Loucy (cell line): Measurements from ENCODE around the gene BCAS1.

Experiments
- H2AFZ ChIP-seq: fragments of 200-600 bp; sonication (generic); 2 replicates; pipeline ENCODE4 v1.6.0; 2016; ENCODE audit warnings: antibody characterized with exemption, mild to moderate bottlenecking, low read length, moderate library complexity
- H3F3A ChIP-seq: fragments of 200-600 bp; 2 replicates; pipeline ENCODE4 v1.6.0; 2016; ENCODE audit warnings: antibody characterized with exemption, low read depth, mild to moderate bottlenecking
- H3K27me3 ChIP-seq: fragments of 200-600 bp; sonication (generic); 2 replicates; pipeline ENCODE4 v1.6.1; 2014; ENCODE audit warnings: low read length, mild to moderate bottlenecking; ENCODE audit not compliant: insufficient read depth, poor library complexity, severe bottlenecking
- H3K36me3 ChIP-seq: fragments of 200-600 bp; sonication (generic); 2 replicates; pipeline ENCODE4 v1.6.1; 2016; ENCODE audit warnings: low read length; ENCODE audit not compliant: insufficient read depth
- H3K4me1 ChIP-seq: fragments of 200-600 bp; sonication (generic); 2 replicates; pipeline ENCODE4 v1.5.1; 2014; ENCODE audit warnings: low read length, mild to moderate bottlenecking; ENCODE audit not compliant: insufficient read depth, poor library complexity, severe bottlenecking
- H3K4me2 ChIP-seq: fragments of 200-600 bp; sonication (generic); 2 replicates; pipeline ENCODE4 v1.6.0; 2014; ENCODE audit warnings: antibody characterized with exemption, low read length, low read depth, mild to moderate bottlenecking; ENCODE audit not compliant: poor library complexity, severe bottlenecking
- H3K4me3 ChIP-seq: fragments of 200-600 bp; sonication (generic); 2 replicates; pipeline ENCODE4 v1.5.1; 2014; ENCODE audit warnings: low read length, mild to moderate bottlenecking, mixed read lengths; ENCODE audit not compliant: poor library complexity, severe bottlenecking
- H3K79me2 ChIP-seq: fragments of 200-600 bp; sonication (generic); 2 replicates; pipeline ENCODE4 v1.6.1; 2014; ENCODE audit warnings: low read length; ENCODE audit not compliant: insufficient read depth
- H3K9ac ChIP-seq: fragments of 200-600 bp; sonication (generic); 2 replicates; pipeline ENCODE4 v1.6.0; 2014; ENCODE audit warnings: mild to moderate bottlenecking, low read depth, low read length, moderate library complexity; ENCODE audit not compliant: poor library complexity, severe bottlenecking
- H3K9me2 ChIP-seq: fragments of 200-600 bp; sonication (generic); replicated peaks from 2 replicates; pipeline ENCODE4 v1.6.1; 2016; ENCODE audit warnings: low read depth, low read length, mixed read lengths
- H3K9me3 ChIP-seq: fragments of 200-600 bp; sonication (generic); 2 replicates; pipeline ENCODE4 v1.6.1; 2014; ENCODE audit warnings: mild to moderate bottlenecking, antibody characterized with exemption, low read length, low read depth; ENCODE audit not compliant: insufficient read depth
- H4K20me1 ChIP-seq: fragments of 200-600 bp; sonication (generic); 2 replicates; pipeline ENCODE4 v1.6.0; 2014; ENCODE audit warnings: antibody characterized with exemption, low read length, mild to moderate bottlenecking; ENCODE audit not compliant: insufficient read depth, poor library complexity, severe bottlenecking
- EZH2phosphoT487 ChIP-seq: fragments of 200-600 bp; IDR thresholded peaks from 2 replicates; pipeline ENCODE4 v1.6.1; 2018; ENCODE audit warnings: antibody characterized with exemption, mild to moderate bottlenecking, moderate library complexity, borderline replicate concordance
- TF ChIP-seq, protein P1 (sequence below): fragments of 200-600 bp; sonication (generic); conservative IDR thresholded peaks from 2 replicates; pipeline ENCODE4 v1.5.1; 2014; ENCODE audit warnings: mild to moderate bottlenecking, antibody characterized with exemption, low read length

Gene BCAS1

DNA sequence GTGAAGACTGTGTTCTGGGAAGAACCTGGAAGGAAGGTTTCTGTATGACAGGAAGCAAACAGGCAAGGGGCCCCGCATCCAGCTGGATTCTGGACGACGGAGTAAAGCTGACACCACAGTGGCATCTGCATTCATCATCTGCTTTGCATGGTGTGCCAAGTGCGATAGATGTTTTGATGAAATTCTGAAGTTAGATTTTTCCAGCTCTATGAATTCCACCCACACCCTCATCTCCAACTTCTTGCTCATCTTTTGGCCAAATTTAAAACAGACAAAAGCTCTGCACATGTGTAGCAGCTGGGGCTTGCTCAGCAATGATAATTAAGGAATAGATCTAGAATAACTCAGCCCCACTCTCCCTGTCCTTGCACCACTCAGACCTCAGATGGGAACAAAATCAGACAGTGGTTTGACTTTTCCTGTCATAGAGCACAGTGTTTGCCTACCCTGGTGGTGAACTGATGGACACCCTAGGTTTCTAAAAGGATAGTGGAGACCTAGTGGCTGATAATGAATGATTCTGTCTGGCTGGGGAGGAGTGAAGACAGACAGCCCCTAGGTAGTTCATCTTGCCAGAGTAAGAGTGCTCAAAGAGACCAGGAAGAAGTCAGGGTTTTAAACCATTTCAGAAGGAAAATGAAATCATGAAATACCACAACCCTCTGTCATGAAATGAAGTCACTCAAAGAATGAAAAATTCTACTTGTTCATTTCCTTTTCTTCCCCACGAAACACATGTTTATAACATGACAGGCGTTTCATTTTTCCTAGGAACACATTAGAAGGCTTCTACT lies 85.8 kb downstream of the BCAS1 start:
- H3K36me3 ChIP-seq, result no peaks in the 10 kb centered on the region
- no peaks in the 10 kb centered on the region for H3F3A ChIP-seq
- H3K79me2 ChIP-seq, result no peaks in the 10 kb centered on the region
- H3K4me3 ChIP-seq, result no peak overlapping the region
- H3K9me3 ChIP-seq, result no peaks in the 10 kb centered on the region
- no peaks in the 10 kb centered on the region for H4K20me1 ChIP-seq
- H3K9me2 ChIP-seq, result no peaks in the 10 kb centered on the region
- no peak for TF ChIP-seq EZH2phosphoT487
- TF ChIP-seq, protein P1, sequence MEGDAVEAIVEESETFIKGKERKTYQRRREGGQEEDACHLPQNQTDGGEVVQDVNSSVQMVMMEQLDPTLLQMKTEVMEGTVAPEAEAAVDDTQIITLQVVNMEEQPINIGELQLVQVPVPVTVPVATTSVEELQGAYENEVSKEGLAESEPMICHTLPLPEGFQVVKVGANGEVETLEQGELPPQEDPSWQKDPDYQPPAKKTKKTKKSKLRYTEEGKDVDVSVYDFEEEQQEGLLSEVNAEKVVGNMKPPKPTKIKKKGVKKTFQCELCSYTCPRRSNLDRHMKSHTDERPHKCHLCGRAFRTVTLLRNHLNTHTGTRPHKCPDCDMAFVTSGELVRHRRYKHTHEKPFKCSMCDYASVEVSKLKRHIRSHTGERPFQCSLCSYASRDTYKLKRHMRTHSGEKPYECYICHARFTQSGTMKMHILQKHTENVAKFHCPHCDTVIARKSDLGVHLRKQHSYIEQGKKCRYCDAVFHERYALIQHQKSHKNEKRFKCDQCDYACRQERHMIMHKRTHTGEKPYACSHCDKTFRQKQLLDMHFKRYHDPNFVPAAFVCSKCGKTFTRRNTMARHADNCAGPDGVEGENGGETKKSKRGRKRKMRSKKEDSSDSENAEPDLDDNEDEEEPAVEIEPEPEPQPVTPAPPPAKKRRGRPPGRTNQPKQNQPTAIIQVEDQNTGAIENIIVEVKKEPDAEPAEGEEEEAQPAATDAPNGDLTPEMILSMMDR, result no peak
- no peak overlapping the region for H2AFZ ChIP-seq
- no peak overlapping the region for H3K9ac ChIP-seq
- H3K4me2 ChIP-seq, result no peak overlapping the region
- no peaks in the 10 kb centered on the region for H3K4me1 ChIP-seq
- H3K27me3 ChIP-seq, result no peaks in the 10 kb centered on the region

DNA sequence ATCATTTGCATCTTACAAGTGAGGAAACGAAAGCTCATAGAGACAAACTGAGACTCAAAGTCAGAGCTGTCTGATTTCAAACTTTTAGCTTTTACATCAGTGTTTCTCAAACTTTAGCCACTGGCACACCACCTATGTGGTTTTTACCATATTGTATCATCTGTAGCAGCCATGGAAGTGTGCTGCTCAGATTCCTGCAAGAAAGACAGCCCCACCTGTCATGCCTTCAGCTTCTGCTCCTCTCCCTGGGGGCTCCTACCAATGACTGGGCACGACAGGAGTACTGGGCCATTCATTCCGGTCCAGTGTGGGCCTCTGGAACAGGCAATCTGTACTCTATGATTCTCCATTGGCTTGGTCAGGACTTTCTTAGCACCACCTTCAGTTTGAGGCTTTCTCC lies 87.0 kb downstream of the BCAS1 start:
- Histone ChIP-seq H4K20me1 (no peaks in the 10 kb centered on the region), H3K27me3 (no peaks in the 10 kb centered on the region), H3K79me2 (no peaks in the 10 kb centered on the region), H3K4me1 (no peaks in the 10 kb centered on the region), H3F3A (no peaks in the 10 kb centered on the region), H2AFZ (no peak overlapping the region), H3K9me2 (no peaks in the 10 kb centered on the region), H3K36me3 (no peaks in the 10 kb centered on the region), H3K4me2 (no peak overlapping the region), H3K9me3 (no peaks in the 10 kb centered on the region), H3K4me3 (no peak overlapping the region), H3K9ac (no peak overlapping the region)
- TF ChIP-seq, protein P1, result no peak
- TF ChIP-seq EZH2phosphoT487, result no peak

GRCh38 chr20:53982624-53983023 lies 87.8 kb downstream of the BCAS1 start:
- H3K4me2 ChIP-seq, result no peak overlapping the region
- TF ChIP-seq, protein P1, result no peak
- no peak for TF ChIP-seq EZH2phosphoT487
- no peaks in the 10 kb centered on the region for H3K36me3 ChIP-seq

More at GRCh38 chr20:53982624-53983023, 87.8 kb downstream of the BCAS1 start:
- Histone ChIP-seq H3K4me3 (no peak overlapping the region), H3K9me2 (no peaks in the 10 kb centered on the region), H3K9ac (no peak overlapping the region), H4K20me1 (no peaks in the 10 kb centered on the region), H3K9me3 (no peaks in the 10 kb centered on the region), H3K79me2 (no peaks in the 10 kb centered on the region), H3K27me3 (no peaks in the 10 kb centered on the region), H2AFZ (no peak overlapping the region), H3F3A (no peaks in the 10 kb centered on the region), H3K4me1 (no peaks in the 10 kb centered on the region)
